HG02798 (cell line): Measurements from ENCODE around the gene KBTBD4.
A peak's percentile ranks its signal among the peaks of the same experiment; 100 is the strongest.

ENCODE experiments used
- ATAC-seq: cut with Tn5 transposase; IDR thresholded peaks from one replicate; pipeline ENCODE4 v1.9.1; 2021; ENCODE audit warnings: mild to moderate bottlenecking; ENCODE audit not compliant: unreplicated experiment, poor library complexity

Gene KBTBD4

GRCh38 chr11:47578524-47579494 is at the start of gene KBTBD4, which contains the start of gene NDUFS3:
KBTBD4 (minus strand) TSS chr11:47578970; CDS start chr11:47578951, 19 bp downstream.
NDUFS3 (plus strand) TSS chr11:47579074; CDS start chr11:47579092, 18 bp downstream.
- ATAC-seq: peak; percentile 93

- ATAC-seq: no peak
Observed at GRCh38 chr11:47628026-47628425, 49.3 kb upstream of the KBTBD4 start.

GRCh38 chr11:47626234-47626633 is 47.5 kb upstream of the KBTBD4 start:
- no peak for ATAC-seq

GRCh38 chr11:47620836-47621378 is 42.1 kb upstream of the KBTBD4 start:
- no peak for ATAC-seq

- no peak for ATAC-seq
Observed at GRCh38 chr11:47617417-47617809, 38.6 kb upstream of the KBTBD4 start.

- ATAC-seq: no peak
Observed at GRCh38 chr11:47616726-47617416, 38.1 kb upstream of the KBTBD4 start.

- ATAC-seq: no peak
Observed at GRCh38 chr11:47615249-47615648, 36.5 kb upstream of the KBTBD4 start.

- ATAC-seq: peak; percentile 77
Observed at GRCh38 chr11:47611348-47611794, 32.6 kb upstream of the KBTBD4 start.

- ATAC-seq: no peak
Observed at GRCh38 chr11:47609675-47610074, 30.9 kb upstream of the KBTBD4 start.

GRCh38 chr11:47607380-47607779 is 28.6 kb upstream of the KBTBD4 start:
- no peak for ATAC-seq

GRCh38 chr11:47606731-47607130 is 28.0 kb upstream of the KBTBD4 start:
- ATAC-seq: no peak

- no peak for ATAC-seq
Observed at GRCh38 chr11:47605921-47606320, 27.2 kb upstream of the KBTBD4 start.

- ATAC-seq: no peak
Observed at GRCh38 chr11:47603295-47603694, 24.5 kb upstream of the KBTBD4 start.

- no peak for ATAC-seq
Observed at GRCh38 chr11:47599902-47600301, 21.1 kb upstream of the KBTBD4 start.

- no peak for ATAC-seq
Observed at GRCh38 chr11:47595967-47596366, 17.2 kb upstream of the KBTBD4 start.

GRCh38 chr11:47595029-47595428 is 16.3 kb upstream of the KBTBD4 start:
- no peak for ATAC-seq

- no peak for ATAC-seq
Observed at GRCh38 chr11:47593934-47594855, 15.4 kb upstream of the KBTBD4 start, which contains the start of gene C1QTNF4. C1QTNF4 (minus strand) TSS chr11:47594411; CDS start chr11:47590810, 3,601 bp downstream.

- ATAC-seq: no peak
Observed at GRCh38 chr11:47593492-47593933, 14.7 kb upstream of the KBTBD4 start.

- no peak for ATAC-seq
Observed at GRCh38 chr11:47592970-47593369, 14.2 kb upstream of the KBTBD4 start.

GRCh38 chr11:47592251-47592650 is 13.5 kb upstream of the KBTBD4 start:
- ATAC-seq: no peak
